GM19043 (cell line): Measurements from ENCODE around the gene MCM6.
"Not testable (repeated sequence)": the region's sequence is repeated elsewhere in the genome, so short reads cannot be mapped to it uniquely, and the experiment has no call there.

ENCODE experiments used
- ATAC-seq: cut with Tn5 transposase; IDR thresholded peaks from one replicate; pipeline ENCODE4 v1.9.1; 2021; ENCODE audit warnings: low read depth; ENCODE audit not compliant: unreplicated experiment

The MCM6 gene

GRCh38 chr2:135876066-135876711 lies at the start of gene MCM6:
TSS of gene MCM6 (minus strand) at chr2:135876443. CDS start at chr2:135876365, 78 bp downstream.
- ATAC-seq, result peak; percentile 95

- ATAC-seq, result no peak
Measured at GRCh38 chr2:135925571-135925970, 49.3 kb upstream of the MCM6 start.

- no peak for ATAC-seq
Measured at GRCh38 chr2:135916207-135916606, 40.0 kb upstream of the MCM6 start.

- ATAC-seq, result no peak
Measured at GRCh38 chr2:135914485-135914884, 38.2 kb upstream of the MCM6 start.

- no peak for ATAC-seq
Measured at GRCh38 chr2:135913727-135914365, 37.6 kb upstream of the MCM6 start.

GRCh38 chr2:135909976-135910375 lies 33.7 kb upstream of the MCM6 start:
- ATAC-seq, result no peak

- no peak for ATAC-seq
Measured at GRCh38 chr2:135905679-135906078, 29.4 kb upstream of the MCM6 start.

- ATAC-seq, result no peak
Measured at GRCh38 chr2:135904341-135904989, 28.2 kb upstream of the MCM6 start.

- ATAC-seq, result no peak
Measured at GRCh38 chr2:135903650-135904049, 27.4 kb upstream of the MCM6 start.

- ATAC-seq, result no peak
Measured at GRCh38 chr2:135899567-135899966, 23.3 kb upstream of the MCM6 start.

GRCh38 chr2:135898234-135898786 lies 22.1 kb upstream of the MCM6 start:
- ATAC-seq, result no peak

GRCh38 chr2:135894930-135895329 lies 18.7 kb upstream of the MCM6 start:
- ATAC-seq, result no peak

- ATAC-seq, result no peak
Measured at GRCh38 chr2:135893374-135893794, 17.1 kb upstream of the MCM6 start.

GRCh38 chr2:135890835-135891234 lies 14.6 kb upstream of the MCM6 start:
- ATAC-seq, result no peak

- ATAC-seq, result no peak
Measured at GRCh38 chr2:135890149-135890548, 13.9 kb upstream of the MCM6 start.

- ATAC-seq, result not testable (repeated sequence)
Measured at GRCh38 chr2:135888587-135888986, 12.3 kb upstream of the MCM6 start.

GRCh38 chr2:135885709-135886108 lies 9.5 kb upstream of the MCM6 start:
- no peak for ATAC-seq

GRCh38 chr2:135882415-135882814 lies 6.2 kb upstream of the MCM6 start:
- ATAC-seq, result no peak

- ATAC-seq, result not testable (repeated sequence)
Measured at GRCh38 chr2:135876770-135877169, 527 bp upstream of the MCM6 start.

GRCh38 chr2:135875491-135876065 lies 665 bp downstream of the MCM6 start:
- ATAC-seq, result peak; percentile 54

- no peak for ATAC-seq
Measured at GRCh38 chr2:135874777-135875365, 1.4 kb downstream of the MCM6 start.
